DND-41 (cell line): ENCODE results near the gene UHRF2.
A peak's percentile ranks its signal among the peaks of the same experiment; 100 is the strongest.

Experiments used
- ATAC-seq: fragments of 200-7000 bp; cut with Tn5 transposase; 3 replicates; pipeline ENCODE4 v1.9.1; 2021; ENCODE audit warnings: low read depth; ENCODE audit not compliant: insufficient read depth
- DNase-seq: peaks from one replicate; pipeline ENCODE4 v3.0.0-alpha.2; 2020
- H2AFZ ChIP-seq: 2 replicates; pipeline ENCODE4 v1.6.0; 2012; ENCODE audit warnings: low read depth, low read length
- H3K27ac ChIP-seq: 2 replicates; pipeline ENCODE4 v1.5.1; 2012; ENCODE audit warnings: low read length, inconsistent platforms
- H3K27me3 ChIP-seq: fragments of 200-600 bp; sonication (generic); 2 replicates; pipeline ENCODE4 v1.6.0; 2012; ENCODE audit warnings: low read length, mild to moderate bottlenecking, inconsistent platforms; ENCODE audit not compliant: insufficient read depth, poor library complexity
- H3K36me3 ChIP-seq: 2 replicates; pipeline ENCODE4 v1.5.1; 2012; ENCODE audit warnings: low read length, inconsistent platforms; ENCODE audit not compliant: insufficient read depth
- H3K4me1 ChIP-seq: 2 replicates; pipeline ENCODE4 v1.5.1; 2012; ENCODE audit warnings: mild to moderate bottlenecking, low read length; ENCODE audit not compliant: insufficient read depth
- H3K4me2 ChIP-seq: 2 replicates; pipeline ENCODE4 v1.6.0; 2012; ENCODE audit warnings: mild to moderate bottlenecking, moderate library complexity, low read length, inconsistent platforms; ENCODE audit not compliant: insufficient read depth
- H3K4me3 ChIP-seq, 2 experiments: fragments of 200-600 bp in 1 of 2; shearing (Covaris generic) in 1 of 2; 2 replicates each; pipeline ENCODE4 v1.5.1; 2012 to 2016; ENCODE audit warnings: inconsistent platforms in 2 of 2, low read length in 2 of 2, mild to moderate bottlenecking in 2 of 2, low read depth in 1 of 2, moderate library complexity in 1 of 2
- H3K79me2 ChIP-seq: 2 replicates; pipeline ENCODE4 v1.6.0; 2012; ENCODE audit warnings: low read length, inconsistent platforms; ENCODE audit not compliant: insufficient read depth
- H3K9ac ChIP-seq: 2 replicates; pipeline ENCODE4 v1.6.0; 2012; ENCODE audit warnings: low read depth, mild to moderate bottlenecking, inconsistent platforms, low read length, moderate library complexity
- H3K9me3 ChIP-seq: 2 replicates; pipeline ENCODE4 v1.5.1; 2012; ENCODE audit warnings: low read length, moderate library complexity, mild to moderate bottlenecking, inconsistent platforms; ENCODE audit not compliant: insufficient read depth, severe bottlenecking
- H4K20me1 ChIP-seq: 2 replicates; pipeline ENCODE4 v1.6.0; 2012; ENCODE audit warnings: low read length; ENCODE audit not compliant: insufficient read depth
- EZH2 ChIP-seq: IDR thresholded peaks from 3 replicates; pipeline ENCODE4 v1.6.1; 2012; ENCODE audit warnings: borderline replicate concordance, low read depth, mild to moderate bottlenecking, moderate library complexity, low read length, inconsistent platforms; ENCODE audit not compliant: severe bottlenecking
- TF ChIP-seq, protein P1 (sequence below): IDR thresholded peaks from 2 replicates; pipeline ENCODE4 v1.5.1; 2012; ENCODE audit warnings: borderline replicate concordance, low read length, moderate library complexity, mild to moderate bottlenecking; ENCODE audit not compliant: poor library complexity, severe bottlenecking; ENCODE audit errors: extremely low read depth

The UHRF2 gene

DNA sequence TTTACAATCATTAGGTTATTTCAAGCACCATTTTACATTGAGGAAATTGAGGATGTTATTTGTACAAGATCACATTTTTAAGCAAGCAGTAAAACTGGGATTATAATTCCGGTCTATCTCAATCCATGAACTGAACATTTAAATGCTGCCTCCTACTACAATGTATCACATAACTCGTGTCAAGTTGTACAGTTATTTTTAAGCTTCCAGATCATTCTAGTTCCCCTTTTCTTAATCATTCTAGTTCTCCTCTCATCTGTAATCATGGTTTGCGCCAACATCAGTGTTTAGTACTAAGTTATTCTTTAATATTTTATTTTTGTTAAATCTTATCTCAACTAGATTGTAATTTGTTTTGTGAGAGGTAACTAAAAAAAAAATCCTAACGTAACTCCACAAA is 2.4 kb upstream of the UHRF2 start:
- Histone ChIP-seq H3K9me3 (peaks cover 4% of the 10 kb centered on the region), H2AFZ (no peak overlapping the region), H3K27me3 (no peaks in the 10 kb centered on the region), H3K4me1 (peaks cover 20% of the 10 kb centered on the region), H3K4me2 (no peak overlapping the region), H3K79me2 (peaks cover 27% of the 10 kb centered on the region), H3K9ac (no peak overlapping the region), H3K27ac (no peak overlapping the region), H3K36me3 (peaks cover 2% of the 10 kb centered on the region), H4K20me1 (peaks cover 18% of the 10 kb centered on the region), H3K4me3 (no peak overlapping the region)
- DNase-seq (no peak), ATAC-seq (no peak)
- TF ChIP-seq, protein P1, sequence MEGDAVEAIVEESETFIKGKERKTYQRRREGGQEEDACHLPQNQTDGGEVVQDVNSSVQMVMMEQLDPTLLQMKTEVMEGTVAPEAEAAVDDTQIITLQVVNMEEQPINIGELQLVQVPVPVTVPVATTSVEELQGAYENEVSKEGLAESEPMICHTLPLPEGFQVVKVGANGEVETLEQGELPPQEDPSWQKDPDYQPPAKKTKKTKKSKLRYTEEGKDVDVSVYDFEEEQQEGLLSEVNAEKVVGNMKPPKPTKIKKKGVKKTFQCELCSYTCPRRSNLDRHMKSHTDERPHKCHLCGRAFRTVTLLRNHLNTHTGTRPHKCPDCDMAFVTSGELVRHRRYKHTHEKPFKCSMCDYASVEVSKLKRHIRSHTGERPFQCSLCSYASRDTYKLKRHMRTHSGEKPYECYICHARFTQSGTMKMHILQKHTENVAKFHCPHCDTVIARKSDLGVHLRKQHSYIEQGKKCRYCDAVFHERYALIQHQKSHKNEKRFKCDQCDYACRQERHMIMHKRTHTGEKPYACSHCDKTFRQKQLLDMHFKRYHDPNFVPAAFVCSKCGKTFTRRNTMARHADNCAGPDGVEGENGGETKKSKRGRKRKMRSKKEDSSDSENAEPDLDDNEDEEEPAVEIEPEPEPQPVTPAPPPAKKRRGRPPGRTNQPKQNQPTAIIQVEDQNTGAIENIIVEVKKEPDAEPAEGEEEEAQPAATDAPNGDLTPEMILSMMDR, result no peak
- TF ChIP-seq EZH2, result no peak

DNA sequence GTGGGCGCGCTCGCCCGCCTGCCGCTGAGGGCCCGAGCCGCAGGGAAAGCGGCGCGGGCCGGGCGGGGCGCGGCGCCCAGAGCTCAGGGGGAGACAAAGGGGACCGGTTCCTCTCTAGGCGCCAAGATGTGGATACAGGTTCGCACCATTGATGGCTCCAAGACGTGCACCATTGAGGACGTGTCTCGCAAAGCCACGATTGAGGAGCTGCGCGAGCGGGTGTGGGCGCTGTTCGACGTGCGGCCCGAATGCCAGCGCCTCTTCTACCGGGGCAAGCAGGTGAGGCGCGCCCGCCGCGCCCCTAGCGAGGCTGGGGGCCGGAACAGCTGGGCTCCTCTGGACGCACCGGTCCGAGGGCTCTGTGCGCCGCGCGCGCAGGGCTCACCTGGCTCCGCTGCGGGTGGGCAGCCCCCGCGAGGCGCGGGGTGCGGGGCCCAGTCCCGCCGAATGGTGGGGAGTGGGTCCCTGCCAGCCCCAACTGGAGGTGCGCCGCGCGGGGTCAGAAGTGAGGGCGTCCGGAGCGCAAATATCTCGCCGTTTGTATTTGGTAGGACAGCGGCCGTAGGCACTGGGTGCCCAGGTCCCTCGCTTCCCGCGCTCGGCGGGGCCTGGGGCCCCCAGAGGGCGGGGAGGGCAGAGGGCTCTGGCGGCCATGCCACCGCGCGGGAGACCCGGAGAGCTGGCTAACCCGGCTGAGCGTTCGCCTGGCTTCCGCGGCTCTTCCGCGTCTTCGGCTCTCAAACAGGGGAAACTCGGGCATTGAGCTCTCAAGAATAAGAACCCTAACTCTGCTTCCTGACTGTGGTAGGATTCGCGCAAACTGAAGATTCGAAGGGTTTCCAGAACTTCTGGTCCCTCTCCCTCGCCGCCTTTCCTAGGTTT is 607 bp downstream of the UHRF2 start:
- peak; percentile 37 for DNase-seq
- Histone ChIP-seq H4K20me1 (peaks cover 42% of the 10 kb centered on the region), H3K36me3 (peaks cover 9% of the 10 kb centered on the region), H3K9me3 (peaks cover 4% of the 10 kb centered on the region), H3K4me2 (peak overlapping the region; percentile 66), H2AFZ (peak overlapping the region; percentile 61), H3K4me3 (peak overlapping the region; percentile 69 to 72), H3K9ac (peak overlapping the region; percentile 94), H3K79me2 (peaks cover 55% of the 10 kb centered on the region), H3K4me1 (peaks cover 37% of the 10 kb centered on the region), H3K27me3 (no peaks in the 10 kb centered on the region), H3K27ac (peak overlapping the region; percentile 87)
- TF ChIP-seq, protein P1, result no peak
- TF ChIP-seq EZH2, result no peak
- ATAC-seq, result peak; percentile 25

DNA sequence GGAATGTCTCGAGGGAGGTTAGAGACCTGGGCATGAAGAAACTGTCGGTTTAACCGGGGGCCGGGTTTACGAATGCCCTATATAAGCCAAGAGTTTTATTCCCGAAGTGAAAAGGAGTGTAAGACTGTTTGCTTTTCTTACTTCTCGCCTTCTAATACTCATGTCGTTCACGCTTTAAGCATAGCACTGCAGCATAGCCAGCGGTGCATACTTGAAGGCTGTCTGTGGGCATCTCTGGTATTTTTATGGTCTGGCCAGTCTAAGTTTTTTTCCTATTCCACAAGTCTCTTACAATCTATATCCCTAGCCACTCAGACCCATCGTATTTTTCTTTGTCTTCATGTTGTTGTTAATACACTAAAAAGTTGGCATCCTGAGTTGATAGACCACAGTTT is 1.2 kb downstream of the UHRF2 start:
- Histone ChIP-seq H3K9ac (peak overlapping the region; percentile 94), H3K9me3 (peaks cover 4% of the 10 kb centered on the region), H3K4me2 (peak overlapping the region; percentile 66), H3K27ac (peak overlapping the region; percentile 87), H3K79me2 (peaks cover 62% of the 10 kb centered on the region), H4K20me1 (peaks cover 48% of the 10 kb centered on the region), H3K27me3 (no peaks in the 10 kb centered on the region), H3K36me3 (peaks cover 9% of the 10 kb centered on the region), H3K4me3 (peak overlapping the region; percentile 69 to 72), H2AFZ (peak overlapping the region; percentile 61), H3K4me1 (peaks cover 37% of the 10 kb centered on the region)
- DNase-seq (peak; percentile 10), ATAC-seq (no peak)
- no peak for TF ChIP-seq EZH2
- TF ChIP-seq, protein P1, result no peak
